NCI-H1105 (cell line): Measurements from ENCODE around the gene ADH7.
"Not testable (repeated sequence)": the region's sequence is repeated elsewhere in the genome, so short reads cannot be mapped to it uniquely, and the experiment has no call there.

Experiments
- DNase-seq: peaks from one replicate; lab custom pipeline; 2025; lab: John Stamatoyannopoulos, UW

Gene ADH7

GRCh38 chr4:99379571-99379970, 55.6 kb downstream of the ADH7 start:
- DNase-seq, result no peak

GRCh38 chr4:99378876-99379275, 56.3 kb downstream of the ADH7 start:
- no peak for DNase-seq

- DNase-seq, result not testable (repeated sequence)
Observed at GRCh38 chr4:99377341-99377740, 57.8 kb downstream of the ADH7 start.

DNA sequence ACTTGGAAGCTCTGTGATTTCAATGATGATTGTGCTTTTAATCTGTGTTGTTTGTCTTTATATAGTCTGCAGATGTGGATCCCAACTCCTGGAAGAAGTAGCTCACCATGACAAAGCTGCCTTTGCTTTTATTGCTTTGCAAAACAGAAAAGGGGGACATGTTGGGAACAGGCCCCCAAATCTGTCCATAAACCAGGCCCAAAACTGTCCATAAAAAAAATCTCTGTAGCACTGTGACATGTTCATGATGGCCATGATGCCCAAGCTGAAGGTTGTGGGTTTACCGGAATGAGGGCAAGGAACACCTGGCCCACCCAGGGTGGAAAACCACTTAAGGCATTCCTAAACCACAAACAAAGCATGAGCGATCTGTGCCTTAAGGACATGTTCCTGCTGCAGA, 62.7 kb downstream of the ADH7 start:
- DNase-seq, result not testable (repeated sequence)

GRCh38 chr4:99367817-99368216, 67.3 kb downstream of the ADH7 start:
- not testable (repeated sequence) for DNase-seq

GRCh38 chr4:99366491-99366890, 68.7 kb downstream of the ADH7 start:
- no peak for DNase-seq

DNA sequence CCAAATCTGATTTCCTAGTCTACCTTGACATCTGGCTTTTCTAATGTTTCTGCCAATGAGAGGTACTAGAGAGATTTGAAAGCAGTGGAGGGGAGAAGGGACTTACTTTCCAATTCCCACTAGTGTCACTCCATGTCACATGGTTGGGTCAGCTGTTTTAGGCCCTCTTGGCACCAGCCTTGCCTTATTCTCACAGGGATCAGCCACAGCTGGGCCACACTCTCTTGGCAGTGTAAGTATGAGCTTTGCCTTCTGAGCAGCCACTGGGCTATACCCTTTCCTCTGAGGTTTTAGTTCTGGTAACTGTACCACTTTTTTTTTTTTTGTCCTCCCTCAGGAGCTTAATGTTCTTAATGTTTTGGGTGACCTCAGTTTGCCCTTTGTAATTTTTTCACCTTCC, 72.4 kb downstream of the ADH7 start:
- DNase-seq, result no peak
